CD14-positive monocyte (primary cell): ENCODE data around the gene MGAM2. TPM values are rescaled to one million over a fixed set of nuclear protein-coding genes. Genes with fewer than 3 reads are reported as not detected.
A peak's percentile ranks its signal among the peaks of the same experiment; 100 is the strongest.

Source experiments
- DNase-seq, 3 donors: peaks; one replicate each; pipeline ENCODE4 v3.0.0-alpha.2; 2011 to 2022
- H2AFZ ChIP-seq: 2 replicates; pipeline ENCODE4 v1.6.0; 2012; ENCODE audit warnings: mild to moderate bottlenecking, low read depth, low read length, inconsistent platforms; ENCODE audit not compliant: insufficient read depth, poor library complexity, severe bottlenecking
- H3K27ac ChIP-seq, 2 donors: 1 replicate in 1 of 2; 2 replicates in 1 of 2; pipeline ENCODE4 v1.5.1; 2012 to 2013; ENCODE audit warnings: low read length in 2 of 2, control low read depth in 1 of 2, inconsistent platforms in 1 of 2, low read depth in 1 of 2, mild to moderate bottlenecking in 1 of 2
- H3K27me3 ChIP-seq, 2 donors: one replicate each; pipeline versions ENCODE4 v1.6.0 to v1.6.1; 2011 to 2013; ENCODE audit warnings: low read length in 2 of 2; ENCODE audit not compliant: control insufficient read depth in 2 of 2, insufficient read depth in 2 of 2
- H3K36me3 ChIP-seq, 2 donors: replicated peaks in 1 of 2; 1 replicate in 1 of 2; 2 replicates in 1 of 2; pipeline versions ENCODE4 v1.5.1 to v1.6.1; 2012 to 2013; ENCODE audit warnings: low read length in 2 of 2, control low read depth in 1 of 2, inconsistent platforms in 1 of 2, mild to moderate bottlenecking in 1 of 2; ENCODE audit not compliant: insufficient read depth in 2 of 2, control insufficient read depth in 1 of 2
- H3K4me1 ChIP-seq, 2 donors: 1 replicate in 1 of 2; 2 replicates in 1 of 2; pipeline versions ENCODE4 v1.5.1 to v1.6.1; 2012 to 2013; ENCODE audit warnings: low read length in 2 of 2, control low read depth in 1 of 2, inconsistent platforms in 1 of 2, mild to moderate bottlenecking in 1 of 2, moderate library complexity in 1 of 2; ENCODE audit not compliant: insufficient read depth in 2 of 2, control insufficient read depth in 1 of 2
- H3K4me2 ChIP-seq: replicated peaks from 2 replicates; pipeline ENCODE3; 2012; ENCODE audit warnings: low read length, moderate library complexity, mild to moderate bottlenecking; ENCODE audit not compliant: poor library complexity, severe bottlenecking; ENCODE audit errors: extremely low read depth
- H3K4me3 ChIP-seq, 3 experiments: fragments of 200-600 bp in 1 of 3; sonication (generic) in 1 of 3; replicated peaks in 1 of 3; 1 replicate in 2 of 3; 2 replicates in 1 of 3; pipeline ENCODE4 v1.5.1; 2011 to 2013; ENCODE audit warnings: low read length in 3 of 3, mild to moderate bottlenecking in 3 of 3, control low read depth in 2 of 3, low read depth in 2 of 3, inconsistent platforms in 1 of 3, moderate library complexity in 1 of 3
- H3K79me2 ChIP-seq: 2 replicates; pipeline ENCODE4 v1.6.0; 2012; ENCODE audit warnings: mild to moderate bottlenecking, control low read depth, inconsistent platforms, low read length, moderate library complexity; ENCODE audit not compliant: insufficient read depth
- H3K9ac ChIP-seq: 2 replicates; pipeline ENCODE4 v1.6.0; 2017; ENCODE audit warnings: low read length, mild to moderate bottlenecking; ENCODE audit not compliant: insufficient read depth, poor library complexity, severe bottlenecking
- H3K9me3 ChIP-seq, 2 donors: replicated peaks in 1 of 2; 1 replicate in 1 of 2; 2 replicates in 1 of 2; pipeline versions ENCODE4 v1.5.1 to v1.6.1; 2012 to 2013; ENCODE audit warnings: low read length in 2 of 2, control low read depth in 1 of 2; ENCODE audit not compliant: control insufficient read depth in 1 of 2, insufficient read depth in 1 of 2
- H4K20me1 ChIP-seq: 2 replicates; pipeline ENCODE4 v1.6.0; 2012; ENCODE audit warnings: mild to moderate bottlenecking, low read length, control low read depth, moderate library complexity; ENCODE audit not compliant: insufficient read depth
- H3K27ac Mint-ChIP-seq, 7 donors: one replicate each; pipeline ENCODE4 v1.8.0; 2020; ENCODE audit warnings: mild to moderate bottlenecking in 7 of 7, mixed read lengths in 7 of 7, moderate library complexity in 6 of 7, inconsistent platforms in 2 of 7
- H3K27me3 Mint-ChIP-seq, 3 donors: one replicate each; pipeline ENCODE4 v1.8.0; 2021 to 2022; ENCODE audit warnings: low read depth in 3 of 3, mild to moderate bottlenecking in 3 of 3, mixed read lengths in 3 of 3, moderate library complexity in 3 of 3, inconsistent platforms in 1 of 3
- H3K36me3 Mint-ChIP-seq, 2 donors: one replicate each; pipeline ENCODE4 v1.8.0; 2020; ENCODE audit warnings: mixed read lengths in 2 of 2, inconsistent platforms in 1 of 2, mild to moderate bottlenecking in 1 of 2
- H3K4me1 Mint-ChIP-seq: one replicate; pipeline ENCODE4 v1.8.0; 2020; ENCODE audit warnings: mild to moderate bottlenecking, mixed read lengths
- H3K4me3 Mint-ChIP-seq, 2 donors: one replicate each; pipeline ENCODE4 v1.8.0; 2020; ENCODE audit warnings: mild to moderate bottlenecking in 2 of 2, mixed read lengths in 2 of 2, moderate library complexity in 1 of 2
- H3K9me3 Mint-ChIP-seq, 7 donors: one replicate each; pipeline ENCODE4 v1.8.0; 2020 to 2022; ENCODE audit warnings: mixed read lengths in 7 of 7, mild to moderate bottlenecking in 6 of 7, moderate library complexity in 6 of 7, inconsistent platforms in 2 of 7
- WGBS: methylation state at CpG from one replicate; pipeline ENCODE4 v1.1.5; 2013; ENCODE audit warnings: missing lambda C conversion rate; ENCODE audit not compliant: insufficient coverage; 5-methylcytosine and 5-hydroxymethylcytosine counted together
- intact Hi-C, 2 donors: fragments of 100-400 bp; cut with micrococcal nuclease; formaldehyde crosslinking; loops; one replicate each; pipeline versions ENCODE4 v1.15.0 to v1.15.1; 2023
- polyA plus RNA-seq, 3 donors: library from polyadenylated mRNA; depleted of rRNA in 1 of 3; unstranded in 2 of 3; stranded (reverse) in 1 of 3; fragments of 300-500 nt in 2 of 3; fragments of >200 nt in 1 of 3; fragmentation: Illumina TruSeq in 2 of 3; gene quantifications; 1 replicate in 2 of 3; 2 replicates in 1 of 3; pipeline ENCODE4 v1.2.3, GENCODE V29; 2012 to 2021
- TF ChIP-seq, protein P1 (sequence below): fragments of 200-600 bp; IDR thresholded peaks from one replicate; pipeline ENCODE4 v1.8.0; 2022; ENCODE audit warnings: antibody characterized with exemption, mild to moderate bottlenecking

Gene MGAM2
- polyA plus RNA-seq, 3 donors, result 0.08 TPM; not detected in 2

DNA sequence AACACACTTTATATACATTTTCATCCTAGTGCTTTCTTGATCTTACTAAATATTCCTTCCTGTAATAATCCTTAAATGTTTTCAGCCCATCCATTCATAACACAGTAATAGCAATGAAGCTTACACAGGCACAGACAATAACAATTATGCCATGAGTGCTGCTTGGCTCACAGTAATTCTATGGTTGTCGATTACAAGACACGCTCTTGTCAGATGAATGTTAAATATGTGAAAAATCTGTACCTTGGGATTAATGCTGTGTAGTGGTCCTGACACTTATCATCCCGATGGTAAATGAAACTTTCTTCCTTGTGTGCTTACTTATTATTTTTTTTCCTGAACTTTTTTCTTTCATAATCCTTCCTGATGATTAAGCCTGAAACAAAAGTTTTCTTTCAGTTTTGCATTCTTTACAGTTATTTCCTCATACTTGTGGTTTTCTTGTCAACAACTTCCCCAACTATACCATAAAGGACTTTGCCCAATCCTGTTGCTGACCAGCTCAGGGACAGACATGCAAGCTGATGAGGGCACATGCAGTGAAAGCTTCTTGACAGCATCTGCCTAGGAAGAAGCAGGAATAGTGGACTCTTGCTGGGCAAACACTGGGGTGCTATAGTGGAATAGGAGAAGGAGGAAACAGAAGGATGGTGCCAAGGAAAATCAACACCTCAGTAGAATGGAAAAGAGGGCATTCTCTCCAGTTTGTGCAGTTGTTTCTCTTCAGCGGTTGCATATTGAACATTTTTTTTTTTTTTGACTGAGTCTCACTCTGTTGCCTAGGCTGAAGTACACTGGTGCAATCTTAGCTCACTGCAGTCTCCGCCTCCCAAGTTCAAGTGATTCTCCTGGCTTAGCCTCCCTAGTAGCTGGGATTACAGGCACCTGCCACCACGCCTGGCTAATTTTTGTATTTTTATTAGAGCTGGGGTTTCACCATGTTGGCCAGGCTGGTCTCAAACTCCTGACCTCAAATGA, 6.7 kb upstream of the MGAM2 start:
- no peaks in the 10 kb centered on the region for H3K79me2 ChIP-seq
- H3K4me3 Mint-ChIP-seq, result peak overlapping the region; percentile 69 to 79
- H3K4me3 ChIP-seq, result peak overlapping the region; percentile 29 to 71 (median 63)
- H3K36me3 Mint-ChIP-seq, result peaks cover 2 to 8% of the 10 kb centered on the region in 2 donors
- H3K4me1 Mint-ChIP-seq, result peaks cover 52% of the 10 kb centered on the region
- H2AFZ ChIP-seq, result peak overlapping the region; percentile 22
- H3K36me3 ChIP-seq, result no peaks in the 10 kb centered on the region
- peak; percentile 78 to 92 (median 92) for DNase-seq
- intact Hi-C loops, result loop anchor here in 1 of 2 donors (10.0 kb wide), 1 partner anchor 130 kb away; the partner anchor contains the start of gene TAS2R38
- H4K20me1 ChIP-seq, result no peaks in the 10 kb centered on the region
- peaks cover 33 to 53% of the 10 kb centered on the region in 2 donors for H3K4me1 ChIP-seq
- H3K27ac ChIP-seq, result peak overlapping the region; percentile 61 to 79
- H3K4me2 ChIP-seq, result peak overlapping the region; percentile 79
- 0% methylated on average over 1 of the region's 6 CpGs for WGBS
- no peaks in the 10 kb centered on the region for H3K27me3 Mint-ChIP-seq
- peak overlapping the region; percentile 86 to 99 (median 94) for H3K27ac Mint-ChIP-seq
- no peaks in the 10 kb centered on the region for H3K27me3 ChIP-seq
- H3K9me3 ChIP-seq, result no peaks in the 10 kb centered on the region
- no peaks in the 10 kb centered on the region for H3K9me3 Mint-ChIP-seq
- peak overlapping the region; percentile 19 for H3K9ac ChIP-seq
- TF ChIP-seq, protein P1, sequence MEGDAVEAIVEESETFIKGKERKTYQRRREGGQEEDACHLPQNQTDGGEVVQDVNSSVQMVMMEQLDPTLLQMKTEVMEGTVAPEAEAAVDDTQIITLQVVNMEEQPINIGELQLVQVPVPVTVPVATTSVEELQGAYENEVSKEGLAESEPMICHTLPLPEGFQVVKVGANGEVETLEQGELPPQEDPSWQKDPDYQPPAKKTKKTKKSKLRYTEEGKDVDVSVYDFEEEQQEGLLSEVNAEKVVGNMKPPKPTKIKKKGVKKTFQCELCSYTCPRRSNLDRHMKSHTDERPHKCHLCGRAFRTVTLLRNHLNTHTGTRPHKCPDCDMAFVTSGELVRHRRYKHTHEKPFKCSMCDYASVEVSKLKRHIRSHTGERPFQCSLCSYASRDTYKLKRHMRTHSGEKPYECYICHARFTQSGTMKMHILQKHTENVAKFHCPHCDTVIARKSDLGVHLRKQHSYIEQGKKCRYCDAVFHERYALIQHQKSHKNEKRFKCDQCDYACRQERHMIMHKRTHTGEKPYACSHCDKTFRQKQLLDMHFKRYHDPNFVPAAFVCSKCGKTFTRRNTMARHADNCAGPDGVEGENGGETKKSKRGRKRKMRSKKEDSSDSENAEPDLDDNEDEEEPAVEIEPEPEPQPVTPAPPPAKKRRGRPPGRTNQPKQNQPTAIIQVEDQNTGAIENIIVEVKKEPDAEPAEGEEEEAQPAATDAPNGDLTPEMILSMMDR, result no peak

DNA sequence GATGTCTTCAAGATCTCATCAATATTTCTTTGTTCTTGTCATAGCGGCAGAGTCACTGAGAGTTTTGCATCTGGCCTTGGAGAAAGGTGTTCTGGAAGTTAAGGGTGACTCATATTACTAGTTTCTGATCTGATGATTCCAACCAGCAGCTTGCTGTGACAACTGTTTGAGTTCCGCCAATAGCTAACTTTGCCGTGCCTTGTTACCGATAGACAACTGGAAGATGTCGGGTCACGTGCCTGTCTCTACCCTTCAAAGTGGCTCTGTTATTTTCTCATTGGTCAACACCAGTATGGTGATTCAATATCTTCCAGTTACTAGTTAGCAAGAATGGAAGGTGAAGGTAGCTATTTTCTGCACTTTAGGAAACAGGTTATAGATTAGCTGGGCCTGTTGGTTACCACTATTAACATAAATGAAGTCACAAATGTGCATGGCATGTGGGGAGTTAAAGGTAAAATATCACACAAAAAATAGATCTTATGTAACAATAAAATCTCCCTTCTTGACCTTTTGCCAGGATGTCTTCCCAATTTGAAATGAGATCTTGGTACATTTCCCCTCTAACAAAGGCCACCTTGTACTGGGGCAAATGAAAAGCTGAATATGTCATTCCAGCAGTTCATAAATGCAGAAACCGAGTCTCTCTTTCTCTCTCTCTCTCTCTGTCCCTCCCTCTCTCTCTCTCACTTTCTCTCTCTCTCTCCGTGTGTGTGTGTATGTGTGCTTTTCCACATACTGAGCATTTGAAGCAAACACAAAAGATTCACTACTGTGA, 2.6 kb upstream of the MGAM2 start:
- intact Hi-C loops, result loop anchor here in 1 of 2 donors (10.0 kb wide), 1 partner anchor 134 kb away; the partner anchor contains the start of gene TAS2R38
- Mint-ChIP-seq H3K4me3 (no peak overlapping the region), H3K9me3 (peaks cover 0 to 3% (median 0%) of the 10 kb centered on the region in 7 donors), H3K27ac (no peak overlapping the region), H3K27me3 (peaks cover 0 to 3% (median under 1%) of the 10 kb centered on the region in 3 donors), H3K4me1 (peaks cover 45% of the 10 kb centered on the region), H3K36me3 (no peaks in the 10 kb centered on the region)
- Histone ChIP-seq H3K4me2 (no peak overlapping the region), H3K4me1 (peaks cover 31 to 43% of the 10 kb centered on the region in 2 donors), H3K4me3 (no peak overlapping the region), H3K27ac (no peak overlapping the region), H3K36me3 (no peaks in the 10 kb centered on the region), H2AFZ (no peak overlapping the region), H3K9me3 (no peaks in the 10 kb centered on the region), H4K20me1 (no peaks in the 10 kb centered on the region), H3K9ac (no peak overlapping the region), H3K27me3 (no peaks in the 10 kb centered on the region), H3K79me2 (no peaks in the 10 kb centered on the region)
- 67% methylated on average over 3 of the region's 8 CpGs for WGBS
- TF ChIP-seq, protein P1, result no peak
- no peak for DNase-seq
